Endometrium (tissue), 2 donors: ENCODE data around the gene UBE2U.

Source experiments
- FAIRE-seq: peaks from 2 replicates; lab custom pipeline; 2012; peaks lifted over from hg19 to GRCh38; lab: Jason Lieb, UNC
- donor health status: control.
- donor health status: control.

The UBE2U gene, protein sequence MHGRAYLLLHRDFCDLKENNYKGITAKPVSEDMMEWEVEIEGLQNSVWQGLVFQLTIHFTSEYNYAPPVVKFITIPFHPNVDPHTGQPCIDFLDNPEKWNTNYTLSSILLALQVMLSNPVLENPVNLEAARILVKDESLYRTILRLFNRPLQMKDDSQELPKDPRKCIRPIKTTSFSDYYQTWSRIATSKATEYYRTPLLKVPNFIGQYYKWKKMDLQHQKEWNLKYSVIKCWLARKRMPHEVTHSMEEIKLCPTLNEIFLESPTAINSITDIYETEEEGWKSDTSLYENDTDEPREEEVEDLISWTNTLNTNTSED

DNA sequence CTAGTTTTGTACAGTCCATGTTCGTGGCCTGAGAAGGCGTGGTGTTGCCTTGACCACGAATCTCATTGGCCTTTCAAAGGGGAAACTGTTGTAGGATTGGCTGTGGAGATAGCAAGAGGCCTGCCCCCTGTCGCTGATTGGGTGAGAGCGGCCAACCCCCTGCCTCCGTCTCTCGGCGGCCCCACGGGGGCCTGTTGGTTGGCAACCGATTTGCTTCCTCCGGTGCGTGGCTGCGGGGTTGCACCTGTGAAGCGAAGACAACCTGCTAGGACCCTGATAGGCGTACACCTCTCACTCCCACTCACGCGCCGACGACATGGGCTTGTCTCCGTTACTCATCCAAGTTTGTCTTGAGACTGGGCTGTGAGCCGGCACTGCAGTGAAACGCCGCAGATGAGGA, at the start of gene UBE2U:
TSS of gene UBE2U (plus strand) at position 204 of the 400 bp plus-strand sequence. CDS start 428 bp downstream, outside the sequence.
- no peak for FAIRE-seq

DNA sequence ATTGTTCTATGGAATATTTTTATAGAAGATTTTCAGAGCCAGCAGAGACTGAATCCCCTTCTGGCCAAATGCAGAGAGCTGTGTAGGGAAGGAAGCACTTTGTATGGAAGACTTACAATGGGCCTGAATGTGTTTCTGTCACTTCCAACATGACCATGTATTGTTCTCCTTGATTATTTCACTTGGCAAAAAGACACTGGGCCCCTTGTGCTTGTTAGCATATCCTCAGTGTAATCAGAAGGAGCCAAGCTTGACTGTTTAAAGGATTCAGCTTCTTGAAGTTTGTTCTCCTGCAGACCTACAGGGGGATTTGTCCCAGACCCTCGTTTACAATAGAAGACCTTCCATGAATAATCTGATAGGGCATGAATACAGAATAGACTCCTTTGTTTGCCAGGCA, 48.1 kb upstream of the UBE2U start:
- FAIRE-seq = no peak

DNA sequence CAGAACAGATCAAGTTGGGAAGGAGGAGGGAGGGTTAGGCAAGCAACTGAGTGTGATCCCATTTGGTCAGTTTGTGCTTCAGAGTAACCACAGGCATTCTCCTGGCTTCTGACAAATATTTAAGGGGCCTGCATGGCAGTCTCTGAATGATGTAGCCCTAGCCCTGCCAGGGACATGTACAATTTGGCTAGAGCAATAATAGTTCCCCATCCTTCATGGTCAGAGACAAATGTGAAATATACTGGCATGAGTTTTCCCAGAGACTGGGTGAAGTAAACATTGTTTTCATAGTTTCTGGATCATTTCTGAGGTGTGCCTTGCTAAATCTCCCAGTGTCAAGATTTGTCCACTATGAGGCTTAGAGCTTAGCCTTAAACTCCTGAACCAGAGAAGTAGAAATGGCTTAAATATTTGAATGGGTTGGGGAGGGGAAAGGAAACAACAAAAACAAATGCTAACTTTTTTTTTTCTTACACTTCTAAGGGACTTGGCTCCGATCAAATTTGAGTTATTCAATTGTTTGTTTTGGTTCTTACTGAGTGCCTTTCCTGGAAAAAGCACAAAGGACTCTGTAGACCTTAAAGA, 42.0 kb upstream of the UBE2U start:
- peak; percentile 92 for FAIRE-seq

DNA sequence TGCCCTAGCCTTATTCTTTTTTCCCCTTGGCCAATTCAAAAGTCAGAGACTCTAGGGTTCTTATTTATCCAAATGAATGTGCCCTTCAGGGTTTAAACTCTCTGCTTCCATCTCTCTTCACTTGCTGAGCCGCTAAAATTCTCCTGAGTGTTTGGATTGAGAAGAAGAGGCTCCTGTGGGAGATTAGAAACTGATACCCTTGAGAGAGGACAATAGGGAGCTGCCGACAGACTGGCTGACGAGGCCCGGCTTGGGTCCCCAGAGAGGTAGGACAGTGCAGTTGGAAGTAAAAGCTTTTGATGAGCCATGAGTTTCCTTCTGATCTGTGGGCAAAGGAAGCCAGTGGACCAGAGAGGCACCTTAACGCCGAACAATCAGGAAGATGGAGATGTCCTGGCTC, 41.3 kb upstream of the UBE2U start:
- FAIRE-seq = no peak

DNA sequence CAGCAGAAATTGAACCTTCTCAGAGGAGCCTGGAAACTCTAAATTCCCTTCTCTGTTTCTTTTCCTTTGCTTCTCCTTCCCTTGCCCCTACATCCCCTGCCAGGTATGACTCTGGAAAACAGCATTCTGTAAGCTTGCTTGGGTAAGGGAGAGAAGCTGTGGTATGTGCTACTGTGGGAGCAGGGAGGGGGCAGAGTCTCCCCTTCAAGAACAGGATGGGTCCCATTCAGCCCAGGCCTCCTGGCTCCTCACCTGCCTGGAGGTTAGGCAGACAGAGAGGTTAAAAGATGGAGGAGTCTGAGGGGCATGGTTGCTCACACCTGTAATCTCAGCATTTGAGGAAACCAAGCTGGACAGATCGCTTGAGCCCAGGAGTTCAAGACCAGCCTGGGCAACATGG, 40.6 kb upstream of the UBE2U start:
- FAIRE-seq = no peak

DNA sequence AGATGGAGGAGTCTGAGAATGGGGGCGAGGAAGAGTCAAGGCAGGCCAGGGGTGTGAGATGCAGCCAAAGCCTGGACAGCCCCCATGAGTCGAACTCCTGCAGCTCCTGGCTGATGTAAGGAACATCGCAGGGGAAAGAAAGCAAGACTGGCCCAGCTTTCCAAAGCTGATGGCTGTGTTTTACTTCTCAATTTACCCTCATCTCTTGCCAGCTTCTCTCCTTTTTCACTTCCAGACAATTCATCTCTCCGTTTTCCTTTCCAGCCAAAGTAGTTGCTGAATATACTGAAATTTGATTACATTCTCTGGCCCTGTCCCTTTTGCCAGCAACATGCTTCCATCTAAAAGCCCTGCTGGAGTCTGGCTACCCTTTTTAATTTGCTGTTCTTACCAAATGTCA, 40.0 kb upstream of the UBE2U start:
- FAIRE-seq = no peak

DNA sequence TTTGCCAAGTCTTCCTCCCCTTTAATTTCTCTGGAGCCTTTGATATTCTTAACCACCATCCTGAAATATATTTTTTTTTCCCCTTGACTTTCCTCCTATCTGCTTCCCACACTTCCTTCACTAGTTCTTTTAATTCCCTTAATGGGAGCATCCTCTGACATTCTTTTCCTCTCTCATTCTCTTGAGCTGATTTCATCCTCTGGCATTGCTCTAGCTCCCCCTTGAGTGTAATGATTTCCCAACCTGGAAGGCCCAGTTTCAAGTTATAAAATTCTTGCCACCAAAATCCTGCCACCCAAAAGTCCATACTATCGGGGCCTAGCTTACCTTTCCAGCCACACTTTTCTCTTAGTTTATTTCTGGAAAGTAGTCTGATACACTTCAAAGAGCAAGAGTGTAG, 39.5 kb upstream of the UBE2U start:
- FAIRE-seq = peak; percentile 15

DNA sequence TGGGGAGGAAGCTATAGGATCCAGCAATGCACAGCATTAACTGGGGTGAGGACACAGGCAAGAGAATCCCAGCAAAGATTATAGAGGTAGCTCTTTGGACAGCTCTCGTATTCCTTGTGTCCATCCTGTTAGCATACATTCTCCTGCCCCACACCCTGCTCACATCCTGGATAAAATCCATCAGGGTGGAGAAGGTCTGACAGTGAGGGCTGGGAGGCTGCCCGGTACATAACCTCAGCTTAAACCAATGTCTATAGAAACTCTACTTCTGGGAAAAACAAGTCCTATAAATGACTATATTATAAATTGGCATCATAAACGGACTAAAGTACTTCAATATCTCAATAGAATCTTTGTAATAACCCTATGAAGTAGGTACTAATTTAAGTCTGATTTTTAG, 36.8 kb upstream of the UBE2U start:
- FAIRE-seq = no peak

DNA sequence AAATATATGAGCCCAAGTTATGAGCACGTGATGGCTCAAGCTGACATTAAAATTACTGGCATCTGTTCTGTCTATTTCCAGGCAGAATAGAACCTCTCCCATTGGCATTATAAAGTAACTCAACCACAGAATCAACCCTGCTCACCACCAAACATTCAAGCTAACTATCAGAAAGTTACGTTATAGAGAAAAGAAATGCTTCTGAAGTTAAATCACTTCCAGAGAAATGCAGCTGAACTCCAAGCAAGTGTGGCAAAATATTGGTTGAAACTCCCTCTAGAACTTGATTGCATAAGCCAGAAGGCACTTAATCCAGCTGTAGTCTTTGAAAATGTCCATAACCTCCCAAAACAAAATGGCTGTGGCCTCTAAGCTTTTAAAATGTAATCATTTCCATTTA, 36.2 kb upstream of the UBE2U start:
- FAIRE-seq = no peak

DNA sequence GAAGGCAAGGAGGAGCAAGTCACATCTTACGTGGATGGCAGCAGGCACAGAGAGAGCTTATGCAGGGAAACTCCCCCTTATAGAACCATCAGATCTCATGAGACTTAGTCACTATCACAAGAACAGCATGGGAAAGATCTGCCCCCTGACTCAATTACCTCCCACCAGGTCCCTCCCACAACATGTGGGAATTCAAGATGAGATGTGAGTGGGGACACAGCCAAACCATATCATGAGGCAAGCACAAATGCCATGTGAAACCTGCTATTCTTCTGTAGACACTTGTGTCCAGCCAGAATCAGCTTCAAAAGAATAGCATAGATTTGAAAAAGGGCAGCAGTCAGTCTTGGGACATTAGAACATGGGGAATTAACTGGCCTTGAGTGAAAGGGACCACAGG, 32.2 kb upstream of the UBE2U start:
- no peak for FAIRE-seq

DNA sequence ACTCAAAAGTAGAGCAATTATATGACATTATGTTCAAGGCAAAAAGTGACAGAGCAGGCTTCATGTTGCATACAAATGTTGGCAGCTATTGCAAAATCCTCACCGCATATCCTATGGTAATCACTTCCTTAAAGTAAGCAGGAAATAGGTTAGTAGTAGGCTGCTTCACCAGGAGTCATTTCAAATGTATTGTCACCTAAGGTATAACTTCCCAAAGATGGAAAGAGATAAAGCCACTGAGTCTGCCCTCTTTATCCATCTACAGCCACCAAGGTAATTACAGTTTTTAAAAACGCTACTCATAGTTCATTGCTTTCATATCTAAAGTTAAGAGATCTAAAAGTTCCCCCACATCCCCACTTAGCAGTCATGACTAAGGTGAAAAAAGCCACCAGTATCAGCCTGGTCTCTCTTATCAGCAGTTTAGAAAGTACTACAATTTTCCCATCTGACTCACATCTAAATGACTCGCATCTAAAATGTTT, 31.6 kb upstream of the UBE2U start:
- FAIRE-seq = no peak

DNA sequence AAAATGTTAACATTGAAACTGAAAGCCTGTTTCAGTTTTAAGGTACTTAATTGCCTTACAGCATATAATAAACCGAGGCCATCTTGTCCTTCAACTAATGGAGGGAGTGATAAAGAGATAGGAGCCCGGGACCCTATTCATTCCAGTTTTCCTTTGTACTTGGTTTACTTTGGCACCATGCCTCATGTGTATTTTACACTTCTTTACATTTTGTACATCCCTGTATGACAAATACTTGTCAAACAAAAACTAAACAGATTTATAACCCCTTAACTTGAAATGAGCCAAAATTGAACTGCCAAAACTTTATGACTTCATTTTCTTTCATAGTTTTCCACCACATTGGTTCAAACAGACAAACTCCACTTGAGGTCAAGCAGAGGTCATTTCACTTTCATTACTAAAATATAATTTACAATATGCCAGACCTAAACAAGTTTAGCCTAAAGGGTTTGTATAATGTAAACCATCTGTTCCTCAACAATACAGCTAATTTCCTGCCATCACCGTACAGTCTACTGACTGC, 30.9 kb upstream of the UBE2U start:
- peak; percentile 67 for FAIRE-seq

DNA sequence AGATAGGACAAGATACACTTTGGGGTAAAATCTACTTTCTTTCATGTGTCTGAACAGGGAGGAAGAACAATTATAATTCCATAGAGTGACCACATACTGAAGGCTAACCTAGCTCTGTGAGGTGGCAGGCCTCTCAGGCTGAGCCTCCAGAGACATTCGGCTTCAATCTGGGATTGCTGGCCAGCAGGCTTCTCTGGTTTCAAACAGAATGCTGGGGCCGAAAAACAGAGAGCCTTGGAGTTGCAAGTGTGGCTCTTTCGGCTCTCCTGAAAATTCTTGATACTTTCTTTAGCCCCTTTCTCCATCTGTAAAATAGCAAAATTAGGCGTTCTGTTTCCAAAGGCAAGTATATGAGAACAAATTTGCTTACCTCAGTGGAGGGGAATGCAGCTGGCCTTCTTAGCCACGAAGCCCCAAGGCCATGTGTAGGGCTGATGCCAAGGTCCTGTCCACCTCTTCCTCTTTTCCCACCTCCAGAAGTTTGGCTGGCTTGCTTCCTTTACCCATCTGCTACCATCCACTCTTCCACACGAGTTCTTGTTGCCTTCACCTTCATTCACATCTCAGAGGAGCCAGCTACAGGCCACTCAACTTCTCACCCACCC, 30.0 kb upstream of the UBE2U start:
- FAIRE-seq = no peak

DNA sequence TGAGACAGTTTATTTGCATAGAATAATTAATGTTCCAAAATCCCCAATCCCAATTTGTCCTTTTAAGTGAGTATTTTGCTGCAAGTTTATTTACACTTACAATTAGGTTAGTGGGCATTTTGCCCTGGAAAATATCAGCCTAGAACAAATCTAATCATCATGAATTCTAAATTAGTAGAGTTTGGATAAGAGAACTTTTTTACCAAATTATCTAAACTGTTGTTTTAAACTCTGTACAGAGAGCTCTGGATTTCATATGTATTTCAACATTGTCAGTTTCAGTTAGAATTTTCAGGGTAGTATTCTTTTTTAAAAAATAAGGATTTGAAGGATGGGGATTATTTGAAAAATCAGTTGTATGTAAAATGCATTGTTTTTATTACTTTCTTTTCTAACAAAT, 27.8 kb upstream of the UBE2U start:
- no peak for FAIRE-seq

DNA sequence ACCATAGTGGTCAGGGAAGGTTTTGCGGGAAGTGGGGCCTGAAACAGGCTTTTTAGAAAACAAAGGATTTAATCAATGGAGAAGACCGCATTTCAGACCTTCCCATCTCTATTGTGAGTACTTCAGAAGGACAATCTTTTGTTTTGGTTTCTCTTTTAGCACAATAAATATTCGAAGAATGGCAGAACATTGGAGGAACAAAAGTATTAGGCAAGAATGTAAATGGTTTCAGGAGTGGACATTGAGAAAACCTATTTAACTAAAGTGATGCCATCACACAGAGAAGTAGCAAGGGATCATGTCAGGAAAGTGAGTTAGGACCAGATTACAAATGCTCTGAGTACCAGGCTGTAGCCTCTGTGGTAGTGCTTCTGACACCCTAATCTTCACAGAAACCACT, 26.8 kb upstream of the UBE2U start:
- FAIRE-seq = no peak

DNA sequence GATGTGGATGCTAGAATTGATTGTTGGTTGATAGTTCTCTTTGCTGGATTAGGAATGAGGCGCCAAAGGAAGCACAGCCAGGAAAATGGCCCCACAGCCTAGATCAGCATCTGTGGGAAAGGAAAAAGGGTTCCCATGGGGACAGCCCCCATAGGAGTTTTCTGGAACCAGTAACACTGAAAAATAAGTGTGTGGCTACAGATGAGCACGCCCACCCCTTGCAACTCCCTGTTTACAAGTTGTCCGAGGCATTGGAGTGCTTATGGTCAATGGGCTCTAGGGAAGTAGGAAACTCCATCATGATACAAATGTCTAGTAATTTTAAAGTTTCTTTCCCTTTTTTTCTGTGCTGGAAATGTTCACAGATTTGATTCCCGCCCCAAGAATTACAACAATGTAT, 23.8 kb upstream of the UBE2U start:
- FAIRE-seq = no peak

DNA sequence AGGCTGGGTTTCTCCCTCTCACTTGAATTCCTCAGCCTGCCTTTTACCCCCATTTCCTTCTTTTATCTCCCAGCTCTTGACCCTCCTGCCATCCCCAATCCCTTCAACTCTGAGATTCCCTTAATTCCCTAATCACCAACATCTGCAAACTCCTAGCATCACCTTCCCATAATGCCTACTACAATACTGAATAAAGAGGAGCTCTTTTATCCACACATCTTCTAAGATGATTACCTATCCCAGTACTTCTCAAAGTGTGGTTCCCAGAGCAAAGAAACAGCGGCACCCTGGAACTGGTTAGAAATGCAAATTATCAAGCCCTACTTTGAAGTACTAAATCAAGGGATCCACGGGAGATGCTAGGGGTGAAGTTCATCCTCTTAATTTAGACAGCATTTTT, 21.2 kb upstream of the UBE2U start:
- FAIRE-seq = no peak

DNA sequence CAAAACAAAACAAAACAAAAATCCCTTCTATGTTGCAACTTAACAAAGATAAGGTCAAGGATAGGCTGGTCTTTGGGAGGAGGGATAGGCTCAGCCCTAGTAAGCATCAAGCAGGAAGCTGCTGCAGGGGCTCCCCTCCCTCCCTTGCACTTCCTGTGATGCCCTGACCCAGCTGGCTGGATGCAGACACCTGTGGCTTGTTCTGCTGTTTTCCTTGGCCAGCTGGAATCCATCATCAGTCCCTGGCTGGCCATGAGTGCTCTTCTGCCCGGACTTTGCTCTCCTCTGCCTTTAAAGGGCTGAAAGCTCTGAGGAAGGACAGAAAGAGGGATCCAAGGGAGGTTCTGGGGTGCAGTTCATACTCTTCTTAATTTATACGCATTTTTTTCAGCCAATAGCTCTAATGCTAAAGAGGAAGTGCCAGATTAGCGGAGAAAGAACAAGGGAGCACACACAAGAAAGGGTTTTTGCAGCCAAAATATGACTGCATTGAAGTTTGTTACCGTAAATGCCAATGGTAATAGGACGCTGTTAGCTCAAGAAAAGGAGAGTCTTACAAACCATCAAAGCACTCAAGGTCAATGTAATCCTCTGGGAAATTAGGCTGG, 19.9 kb upstream of the UBE2U start:
- no peak for FAIRE-seq

DNA sequence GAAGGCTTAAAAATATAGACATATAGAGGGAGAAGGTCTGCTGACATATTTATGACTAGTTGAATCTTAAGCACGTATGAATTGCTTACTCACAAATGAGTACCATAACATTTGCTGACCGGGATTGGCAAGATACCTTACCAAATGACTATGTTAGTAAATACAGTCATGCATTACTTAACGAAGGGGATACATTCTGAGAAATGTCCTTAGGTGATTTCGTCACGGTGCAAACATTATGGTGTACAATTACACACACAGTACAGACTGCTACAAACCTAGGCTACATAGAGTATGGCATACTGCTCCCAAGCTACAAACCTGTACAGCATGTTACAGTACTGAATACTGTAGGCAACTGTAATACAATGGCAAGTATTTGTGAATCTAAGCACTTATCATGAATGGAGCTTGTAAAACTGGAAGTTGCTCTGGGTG, 19.4 kb upstream of the UBE2U start:
- no peak for FAIRE-seq

DNA sequence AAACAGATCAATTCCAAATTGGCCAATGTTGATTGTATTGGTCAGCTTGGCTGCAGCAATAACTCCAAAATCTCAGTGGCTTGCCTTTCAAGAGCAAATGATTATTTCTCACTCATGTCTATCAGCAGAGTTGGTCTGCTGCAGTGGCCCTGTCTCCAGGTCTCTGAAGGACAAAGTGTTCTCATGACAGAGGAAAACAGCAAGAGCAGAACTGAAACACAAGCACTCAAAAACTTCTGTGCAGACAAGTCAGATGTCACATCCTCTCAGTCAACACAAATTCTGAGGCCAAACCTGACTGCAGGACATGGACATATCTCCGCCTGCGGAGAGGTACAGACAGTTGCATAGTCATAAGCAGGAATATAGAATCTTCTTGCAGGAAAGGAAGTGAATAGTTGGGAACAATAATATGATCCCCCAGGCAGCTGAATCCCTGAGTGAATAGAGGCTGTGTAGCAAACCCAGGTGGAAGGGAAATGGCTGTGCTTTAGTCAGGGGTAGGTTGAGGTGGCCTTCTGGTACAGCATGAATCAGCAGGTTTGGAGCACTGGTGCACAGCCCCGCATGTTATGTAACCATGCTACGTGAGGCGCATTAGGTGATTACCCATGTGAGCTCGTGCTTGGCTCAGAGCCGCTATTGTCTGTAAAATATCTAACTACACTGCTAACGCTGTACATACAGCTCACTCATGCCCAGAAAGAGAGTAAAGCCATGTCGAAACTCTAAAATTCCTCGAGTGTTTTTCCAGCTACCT, 17.1 kb upstream of the UBE2U start:
- no peak for FAIRE-seq

DNA sequence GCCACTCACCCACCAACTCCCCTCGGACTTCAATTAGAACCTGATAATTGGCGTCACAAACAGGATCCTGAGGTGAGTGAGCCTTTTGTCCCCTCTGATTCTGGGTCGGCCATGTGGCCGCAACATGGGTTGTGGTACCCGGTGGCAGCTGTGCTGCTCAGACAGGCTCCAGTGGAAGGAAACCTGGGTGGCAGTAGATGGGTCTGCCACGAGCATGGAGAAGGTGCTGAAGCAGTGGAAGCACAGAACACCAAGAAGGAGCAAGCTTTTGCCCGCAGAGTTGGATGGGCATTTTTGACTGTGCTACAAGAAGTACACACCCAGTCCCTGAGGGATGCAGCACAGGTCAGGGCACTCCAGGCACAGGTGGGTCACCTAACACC, 16.5 kb upstream of the UBE2U start:
- no peak for FAIRE-seq

DNA sequence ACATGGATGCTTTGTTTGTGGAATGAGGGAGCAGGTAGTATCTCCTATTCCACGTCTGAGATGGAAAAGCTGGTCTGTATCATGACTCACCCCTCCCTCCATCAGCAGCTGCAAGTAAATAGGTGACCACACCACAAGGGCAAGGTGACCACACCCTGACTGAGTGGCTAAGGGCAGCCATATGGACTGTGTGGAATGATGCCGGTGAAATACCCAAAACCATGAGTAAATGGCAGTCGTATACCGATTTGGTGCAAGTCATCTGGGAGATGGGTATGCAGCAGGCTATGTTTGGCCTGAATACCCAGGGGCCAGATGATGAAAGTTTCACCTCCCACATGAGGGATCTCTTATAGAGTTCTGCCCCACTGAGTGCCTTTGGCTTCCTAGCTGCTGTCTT, 15.8 kb upstream of the UBE2U start:
- FAIRE-seq = no peak
